ACC112 (cell line): ENCODE data around the gene TUB.

ENCODE experiments used
- H2AFZ ChIP-seq: fragments of 200-600 bp; sonication (generic); one replicate; pipeline ENCODE4 v1.6.0; 2017; ENCODE audit warnings: antibody characterized with exemption, low read length; ENCODE audit not compliant: unreplicated experiment
- H3K27ac ChIP-seq: fragments of 200-600 bp; sonication (generic); 2 replicates; pipeline ENCODE4 v1.5.1; 2014; ENCODE audit warnings: low read depth, mild to moderate bottlenecking, antibody characterized with exemption, low read length, moderate library complexity
- H3K27me3 ChIP-seq: fragments of 200-600 bp; sonication (generic); 2 replicates; pipeline ENCODE4 v1.6.1; 2014; ENCODE audit warnings: mild to moderate bottlenecking, antibody characterized with exemption, low read length, moderate library complexity, mixed read lengths; ENCODE audit not compliant: insufficient read depth
- H3K36me3 ChIP-seq: fragments of 200-600 bp; sonication (generic); 2 replicates; pipeline ENCODE4 v1.6.1; 2016; ENCODE audit warnings: mild to moderate bottlenecking, antibody characterized with exemption, low read length, moderate library complexity, mixed read lengths; ENCODE audit not compliant: insufficient read depth
- H3K4me1 ChIP-seq: fragments of 200-600 bp; sonication (generic); one replicate; pipeline ENCODE4 v1.6.1; 2016; ENCODE audit warnings: low read length, mixed read lengths; ENCODE audit not compliant: insufficient read depth, unreplicated experiment, control insufficient read depth
- H3K4me3 ChIP-seq: fragments of 200-600 bp; sonication (generic); 2 replicates; pipeline ENCODE4 v1.5.1; 2014; ENCODE audit warnings: mild to moderate bottlenecking, low read depth, low read length
- H3K79me2 ChIP-seq: fragments of 200-600 bp; sonication (generic); one replicate; pipeline ENCODE4 v1.6.0; 2016; ENCODE audit warnings: low read length; ENCODE audit not compliant: control insufficient read depth, unreplicated experiment, insufficient read depth

The TUB gene

DNA sequence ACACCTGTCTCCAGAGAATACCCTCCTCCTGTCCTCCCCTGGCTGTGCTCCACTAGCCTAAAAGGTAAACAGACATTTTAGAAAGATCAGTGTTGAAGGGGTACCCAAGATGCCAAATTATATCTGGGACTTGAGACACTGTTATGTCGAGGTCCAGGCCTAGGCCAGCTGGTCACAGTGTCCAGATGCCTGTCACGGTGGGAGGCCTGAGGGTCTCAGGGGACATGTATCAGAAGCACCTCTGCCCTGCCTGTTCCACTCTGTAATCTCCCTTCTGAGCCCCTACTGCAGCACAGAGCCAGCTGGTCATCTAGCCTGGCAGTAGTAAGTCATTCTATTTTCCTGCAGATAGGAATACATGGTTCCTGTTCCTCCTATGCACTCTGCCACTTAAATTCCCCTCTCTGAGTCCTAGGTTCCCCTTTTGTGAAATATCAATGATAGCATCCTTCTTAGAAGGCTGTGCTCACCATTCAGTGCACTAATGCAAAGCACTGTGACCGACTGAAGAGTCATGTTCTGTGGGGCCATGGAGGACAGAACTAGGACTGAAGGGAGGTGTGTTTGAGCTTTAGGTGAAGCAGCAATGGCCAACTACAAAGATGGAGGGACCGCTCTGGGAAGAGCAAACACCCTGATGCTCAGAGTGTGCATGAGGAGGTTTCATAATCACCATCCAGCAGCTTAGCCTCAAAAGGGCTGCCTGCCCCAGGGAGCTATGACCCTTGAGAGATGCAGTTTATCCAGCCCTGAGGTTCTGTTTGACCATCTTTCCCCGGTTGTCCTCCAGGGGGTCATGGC, 44.8 kb upstream of the TUB start:
- Histone ChIP-seq H3K4me1 (peaks cover 5% of the 10 kb centered on the region), H2AFZ (no peak overlapping the region), H3K79me2 (no peaks in the 10 kb centered on the region), H3K27ac (no peak overlapping the region), H3K36me3 (no peaks in the 10 kb centered on the region), H3K4me3 (no peak overlapping the region), H3K27me3 (peaks cover 10% of the 10 kb centered on the region; the same call in 1 of the 2 replicates)

DNA sequence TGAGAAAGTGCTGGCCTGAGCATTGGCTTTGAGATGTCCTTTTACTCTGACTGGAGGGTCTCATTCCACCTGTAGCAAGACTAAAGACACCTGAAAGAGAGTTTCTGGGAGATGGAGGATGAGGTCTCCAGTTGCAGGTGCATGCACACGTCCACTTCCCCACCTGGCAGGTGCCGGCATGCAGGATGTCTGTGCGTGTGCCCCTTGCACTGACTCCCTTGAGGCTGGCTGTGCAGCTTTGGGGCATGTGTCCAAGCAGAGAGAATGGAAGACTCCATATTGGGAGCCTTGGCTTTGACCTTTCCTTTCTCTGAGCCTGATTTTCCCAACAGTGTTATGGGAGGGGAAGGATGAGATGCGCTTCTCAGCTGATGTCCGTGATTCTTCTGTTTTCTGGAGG, 44.0 kb upstream of the TUB start:
- Histone ChIP-seq H3K36me3 (no peaks in the 10 kb centered on the region), H3K4me3 (no peak overlapping the region), H3K79me2 (no peaks in the 10 kb centered on the region)

DNA sequence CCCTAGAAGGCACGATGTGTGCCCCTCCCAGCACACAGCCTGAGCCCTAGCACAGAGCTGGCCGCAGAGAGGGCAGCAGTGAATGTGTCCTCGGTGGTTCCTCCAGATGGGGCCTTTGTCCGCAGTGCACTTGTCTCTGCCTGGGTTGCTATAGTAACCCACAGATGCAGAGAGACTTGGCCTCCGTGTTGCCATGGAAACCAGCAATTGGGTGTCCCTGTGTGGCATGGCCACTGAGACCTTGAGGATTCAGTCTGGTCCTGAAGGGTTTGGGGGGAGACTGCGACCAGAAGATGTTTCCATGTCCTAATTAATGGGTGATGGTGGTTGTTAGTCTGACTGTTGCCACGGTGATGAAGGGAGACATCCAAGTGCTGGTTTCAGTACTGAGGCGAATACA, 42.6 kb upstream of the TUB start:
- Histone ChIP-seq H3K36me3 (no peaks in the 10 kb centered on the region), H3K79me2 (no peaks in the 10 kb centered on the region), H3K4me3 (no peak overlapping the region), H3K4me1 (no peaks in the 10 kb centered on the region), H2AFZ (no peak overlapping the region), H3K27me3 (peaks cover 29% of the 10 kb centered on the region), H3K27ac (no peak overlapping the region)

More for the DNA sequence above, 44.0 kb upstream of the TUB start:
- no peak overlapping the region for H2AFZ ChIP-seq
- H3K4me1 ChIP-seq: peaks cover 5% of the 10 kb centered on the region
- peaks cover 16% of the 10 kb centered on the region; the same call in 1 of the 2 replicates for H3K27me3 ChIP-seq
- H3K27ac ChIP-seq: no peak overlapping the region

- Histone ChIP-seq H3K27ac (no peak overlapping the region), H3K79me2 (no peaks in the 10 kb centered on the region), H3K27me3 (peaks cover 32% of the 10 kb centered on the region), H3K4me3 (no peak overlapping the region), H2AFZ (no peak overlapping the region), H3K4me1 (no peaks in the 10 kb centered on the region), H3K36me3 (no peaks in the 10 kb centered on the region)
These were observed 42.0 kb upstream of the TUB start for GRCh38 chr11:8038811-8039529.

GRCh38 chr11:8039530-8040260, 41.3 kb upstream of the TUB start:
- H2AFZ ChIP-seq: no peak overlapping the region
- H3K27me3 ChIP-seq: peaks cover 39% of the 10 kb centered on the region
- no peaks in the 10 kb centered on the region for H3K79me2 ChIP-seq
- no peak overlapping the region for H3K4me3 ChIP-seq
- H3K4me1 ChIP-seq: no peaks in the 10 kb centered on the region
- no peak overlapping the region for H3K27ac ChIP-seq
- H3K36me3 ChIP-seq: no peaks in the 10 kb centered on the region

DNA sequence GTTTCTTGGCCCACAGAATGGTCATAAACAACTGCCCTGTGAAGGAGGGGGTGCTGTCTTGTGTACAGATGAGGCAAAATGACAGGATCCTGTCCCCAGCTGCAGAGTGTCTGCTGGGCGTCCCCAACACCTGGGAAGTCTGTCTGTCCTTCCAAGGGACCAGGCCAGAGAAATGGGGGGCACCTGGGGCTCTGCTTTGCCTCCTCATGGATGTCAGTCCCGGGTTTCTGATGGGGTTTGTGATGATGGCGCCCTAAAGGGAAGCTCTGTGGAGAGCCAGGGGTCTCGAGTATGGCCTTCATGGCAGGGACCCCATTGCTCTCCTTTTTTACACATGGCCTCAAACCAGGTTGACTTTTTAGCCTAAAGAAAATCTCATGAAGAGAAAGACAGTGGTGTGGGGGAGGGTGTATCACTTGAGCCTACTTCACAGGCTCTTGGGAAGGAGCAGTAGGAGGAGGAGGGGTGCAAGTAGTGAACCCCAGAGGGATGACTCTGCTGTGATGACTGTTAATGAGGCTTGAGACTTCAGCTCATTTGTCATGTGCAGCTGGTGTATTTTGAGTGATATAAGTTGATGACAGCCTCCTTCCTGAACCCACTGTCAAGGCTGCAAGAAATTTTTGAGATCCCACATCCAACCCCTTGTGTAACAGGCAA, 40.6 kb upstream of the TUB start:
- no peaks in the 10 kb centered on the region for H3K36me3 ChIP-seq
- no peak overlapping the region for H3K4me3 ChIP-seq
- H3K79me2 ChIP-seq: no peaks in the 10 kb centered on the region
- H2AFZ ChIP-seq: no peak overlapping the region
- H3K27me3 ChIP-seq: peaks cover 46% of the 10 kb centered on the region
- no peaks in the 10 kb centered on the region for H3K4me1 ChIP-seq
- H3K27ac ChIP-seq: no peak overlapping the region

DNA sequence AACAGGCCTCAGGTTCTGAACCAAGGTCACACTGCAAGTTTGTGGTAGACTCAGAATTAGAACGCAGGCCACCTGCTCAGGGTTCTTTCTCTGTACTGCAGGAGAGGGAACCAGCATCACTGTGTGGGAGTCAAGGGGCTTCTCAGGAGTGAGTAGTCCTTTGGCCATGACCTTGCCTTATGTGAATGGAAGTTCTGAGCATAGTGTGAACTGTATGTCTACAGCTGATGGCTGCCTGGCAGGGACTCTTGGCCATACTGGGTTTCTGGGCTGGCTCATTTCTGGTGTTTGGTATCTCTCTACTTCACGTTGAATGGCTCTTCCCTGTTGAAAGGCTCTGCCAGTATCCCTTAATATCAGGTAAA, 40.1 kb upstream of the TUB start:
- no peak overlapping the region for H3K4me3 ChIP-seq
- H3K79me2 ChIP-seq: no peaks in the 10 kb centered on the region
- H2AFZ ChIP-seq: no peak overlapping the region
- no peaks in the 10 kb centered on the region for H3K4me1 ChIP-seq
- H3K27ac ChIP-seq: no peak overlapping the region
- no peaks in the 10 kb centered on the region for H3K36me3 ChIP-seq
- H3K27me3 ChIP-seq: peaks cover 51% of the 10 kb centered on the region

DNA sequence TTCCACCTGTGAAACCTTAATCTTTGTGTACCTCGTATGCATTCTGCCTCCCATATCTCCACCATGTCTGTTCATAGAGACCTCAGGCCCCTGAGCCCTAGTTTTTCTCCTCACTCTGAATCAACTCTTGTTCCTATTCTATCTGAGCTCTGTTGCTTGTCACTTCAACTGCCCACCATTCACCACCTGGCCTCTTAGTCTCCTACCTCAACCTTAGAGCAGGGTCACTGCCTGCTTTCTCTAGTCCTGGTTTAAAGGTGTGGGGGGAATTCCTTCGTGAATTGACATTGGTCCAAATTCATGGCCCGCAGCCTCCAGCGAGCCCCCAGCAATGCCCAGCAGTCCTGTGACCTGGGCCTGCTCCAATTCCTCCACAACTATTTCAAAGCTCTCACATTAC, 39.4 kb upstream of the TUB start:
- H3K79me2 ChIP-seq: no peaks in the 10 kb centered on the region
- no peaks in the 10 kb centered on the region for H3K36me3 ChIP-seq
- no peak overlapping the region for H2AFZ ChIP-seq
- H3K4me3 ChIP-seq: no peak overlapping the region
- no peaks in the 10 kb centered on the region for H3K4me1 ChIP-seq
- H3K27ac ChIP-seq: no peak overlapping the region
- H3K27me3 ChIP-seq: peaks cover 52% of the 10 kb centered on the region

- Histone ChIP-seq H3K4me1 (no peaks in the 10 kb centered on the region), H2AFZ (no peak overlapping the region), H3K27me3 (peaks cover 52% of the 10 kb centered on the region), H3K36me3 (no peaks in the 10 kb centered on the region), H3K79me2 (no peaks in the 10 kb centered on the region), H3K27ac (no peak overlapping the region), H3K4me3 (no peak overlapping the region)
These were observed 37.3 kb upstream of the TUB start for GRCh38 chr11:8043756-8044155.

GRCh38 chr11:8045839-8046238, 35.2 kb upstream of the TUB start:
- Histone ChIP-seq H3K27me3 (peaks cover 51% of the 10 kb centered on the region), H3K4me3 (no peak overlapping the region), H3K79me2 (no peaks in the 10 kb centered on the region), H2AFZ (no peak overlapping the region), H3K4me1 (no peaks in the 10 kb centered on the region), H3K36me3 (no peaks in the 10 kb centered on the region), H3K27ac (no peak overlapping the region)
